Islet precursor cell (in vitro differentiated cells): Measurements from ENCODE around the gene LRRC53.
A peak's percentile ranks its signal among the peaks of the same experiment; 100 is the strongest.

Experiments
- DNase-seq: peaks from one replicate; pipeline ENCODE4 v3.0.0-alpha.2; 2018

Gene LRRC53

DNA sequence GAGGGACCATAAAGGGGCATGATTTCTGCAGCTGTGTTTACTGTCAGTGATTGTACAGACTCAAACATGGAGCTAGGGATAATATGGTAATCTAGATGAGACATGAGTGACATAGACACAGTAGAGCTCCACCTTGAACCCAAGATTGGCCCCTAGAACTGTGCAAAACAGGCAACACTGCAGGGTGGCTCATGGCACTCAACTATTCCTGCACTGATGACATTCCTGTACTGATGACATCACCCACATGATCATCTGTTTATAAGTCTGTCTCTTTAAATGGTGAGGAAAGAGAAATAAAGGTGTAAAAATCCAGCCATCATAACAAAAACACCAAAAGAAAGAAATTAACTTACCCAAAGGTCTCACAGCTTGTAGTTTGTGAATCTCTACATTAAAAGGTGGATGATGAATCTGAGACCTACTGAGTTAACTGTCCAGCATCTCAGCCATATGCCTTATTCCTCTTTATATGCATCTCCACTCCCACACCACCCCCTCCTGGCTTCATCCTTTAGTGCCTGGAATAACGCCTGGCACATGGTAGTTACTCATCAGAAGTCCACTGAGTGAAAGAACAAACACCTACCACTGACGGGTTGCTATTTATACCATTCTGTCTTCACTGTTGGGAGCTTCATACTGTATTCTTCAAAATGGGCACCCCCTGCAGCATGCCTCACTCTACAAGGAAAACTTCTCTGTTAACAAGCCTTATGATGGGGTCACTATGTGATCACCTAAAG, at the start of gene LRRC53:
LRRC53 (minus strand) TSS at position 442 of the 746 bp plus-strand sequence. CDS start 29,262 bp downstream, outside the sequence.
- no peak for DNase-seq

DNA sequence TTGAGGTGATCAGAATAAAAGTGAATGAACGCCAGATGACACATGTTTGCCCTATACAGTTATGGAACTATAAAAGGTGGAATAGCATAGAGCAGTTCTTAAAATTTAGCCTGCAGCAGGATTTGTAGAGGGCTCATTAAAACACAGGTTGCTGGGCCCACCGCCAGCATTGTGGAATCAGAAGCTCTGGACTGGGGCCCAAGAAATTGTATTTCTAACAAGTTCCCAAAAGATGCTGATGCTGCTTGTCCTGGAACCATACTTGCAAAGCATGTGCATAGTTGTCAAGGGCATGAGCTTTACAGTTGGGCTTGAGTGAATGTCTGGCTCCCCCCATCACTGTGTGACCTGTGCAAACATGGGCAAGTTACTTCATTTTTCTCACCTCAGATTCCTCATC, 37.5 kb upstream of the LRRC53 start:
- DNase-seq: no peak

DNA sequence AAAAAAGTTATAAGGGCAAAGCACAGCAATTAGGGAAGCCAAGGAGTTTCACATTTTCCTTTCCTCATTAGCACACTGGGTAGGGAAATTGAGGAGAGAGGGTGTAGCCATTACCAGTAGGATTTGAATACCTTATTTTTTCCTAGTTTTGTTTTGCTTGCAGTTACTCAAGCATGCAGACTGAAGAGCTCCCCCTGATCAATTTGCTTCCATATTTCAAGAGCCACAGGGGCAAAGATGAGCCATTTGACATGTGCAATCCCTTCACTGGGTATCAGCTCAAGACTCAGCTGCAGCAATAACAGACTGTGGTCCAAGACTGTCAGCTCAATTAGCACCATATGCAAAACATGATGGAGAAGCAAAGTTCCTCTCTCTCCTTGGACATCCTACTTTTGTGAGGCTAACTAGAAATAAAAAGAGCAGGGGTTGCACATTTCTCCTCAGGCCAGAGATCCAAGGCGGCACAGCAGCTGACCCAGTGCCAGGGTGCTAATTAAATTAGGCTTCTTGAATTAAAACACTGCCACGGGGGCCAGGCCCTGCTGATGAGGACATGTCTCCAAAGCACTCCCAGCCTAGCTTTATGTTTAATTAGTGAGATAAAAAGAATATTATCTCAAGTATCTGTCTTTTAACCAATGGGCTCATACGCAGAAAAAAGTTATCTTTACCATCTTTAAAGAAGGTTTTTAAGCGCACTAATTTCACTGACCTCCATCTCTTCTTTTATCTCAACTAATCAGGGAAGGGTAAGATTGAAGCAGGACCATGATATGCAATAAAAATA, 36.7 kb upstream of the LRRC53 start:
- DNase-seq: no peak

DNA sequence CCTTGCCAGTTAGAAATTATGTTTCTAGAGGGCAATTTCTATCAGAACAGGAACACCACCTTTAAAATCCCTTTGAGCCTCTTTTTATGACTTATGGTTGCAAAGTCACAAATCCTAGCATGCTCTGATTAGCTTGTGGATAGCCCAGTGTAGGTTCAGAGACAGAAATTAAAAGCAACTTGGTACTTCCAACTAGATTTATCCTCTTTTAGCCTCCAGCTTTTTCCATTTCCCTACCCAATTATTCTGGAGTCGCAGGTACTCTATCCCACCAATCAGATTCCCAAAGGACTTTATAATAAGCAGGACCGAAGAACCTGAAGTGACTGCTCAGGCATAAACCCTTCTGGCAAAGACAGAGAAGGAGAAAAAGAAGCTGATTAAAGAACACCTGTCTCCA, 33.4 kb upstream of the LRRC53 start:
- DNase-seq: no peak

DNA sequence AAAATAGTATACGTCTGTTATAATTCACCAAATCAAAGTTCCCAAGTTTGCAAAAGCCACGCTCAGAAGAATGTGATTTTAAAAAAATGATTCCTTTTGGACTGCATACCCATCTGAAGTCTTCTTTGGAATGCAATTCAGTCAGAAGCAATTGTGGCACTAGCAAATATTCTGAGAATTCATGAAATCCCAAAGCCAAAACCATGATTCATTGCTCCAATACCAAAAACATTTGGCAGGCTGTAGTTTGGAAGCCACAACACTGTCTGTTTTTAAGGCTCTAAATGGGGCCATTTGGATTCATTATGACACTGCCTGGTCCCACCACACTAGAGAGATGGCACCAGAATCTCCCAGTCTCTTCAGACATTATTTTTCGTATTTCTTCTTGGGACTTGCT, 21.8 kb upstream of the LRRC53 start:
- DNase-seq: peak; percentile 57

DNA sequence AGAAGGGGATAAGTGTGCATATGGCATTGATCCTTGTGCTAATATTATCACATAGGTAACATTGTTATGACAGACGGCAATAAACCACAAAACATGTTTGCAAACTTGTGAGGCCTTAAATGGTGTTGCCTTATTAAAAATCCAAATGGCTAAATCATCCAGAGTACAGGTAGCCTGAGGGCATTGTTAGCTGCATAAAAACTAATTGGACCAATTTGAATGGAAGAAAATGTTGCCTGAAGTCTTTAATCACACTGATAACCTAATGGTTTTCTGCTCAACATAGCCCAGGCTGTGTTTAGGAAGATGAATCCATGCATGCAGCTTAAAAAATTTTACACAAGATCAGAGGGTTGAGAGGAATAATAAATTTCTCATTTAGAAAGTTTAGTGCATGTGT, 19.4 kb upstream of the LRRC53 start:
- DNase-seq: no peak

DNA sequence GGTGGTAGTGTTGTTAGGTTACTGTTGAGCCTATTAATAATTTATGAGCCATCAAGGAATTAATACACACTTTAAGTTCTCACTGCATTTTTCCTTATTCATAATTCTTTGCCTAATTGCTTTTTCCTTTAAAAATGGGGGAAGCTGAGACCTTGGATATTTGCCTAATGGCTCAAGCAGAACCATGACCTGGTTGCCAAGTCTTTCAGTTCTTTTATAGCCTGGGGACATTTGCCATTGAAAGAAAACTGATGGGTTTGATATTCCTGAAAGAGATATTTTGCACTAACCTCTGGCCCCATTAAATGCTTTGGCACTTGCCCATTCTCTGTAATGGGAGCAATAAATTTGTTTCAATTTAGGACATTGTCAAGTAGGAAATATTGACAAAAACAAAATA, 18.5 kb upstream of the LRRC53 start:
- no peak for DNase-seq

- no peak for DNase-seq
Measured at GRCh38 chr1:74528123-74528522, 15.7 kb upstream of the LRRC53 start.

- no peak for DNase-seq
Measured at GRCh38 chr1:74526708-74527107, 14.3 kb upstream of the LRRC53 start.

DNA sequence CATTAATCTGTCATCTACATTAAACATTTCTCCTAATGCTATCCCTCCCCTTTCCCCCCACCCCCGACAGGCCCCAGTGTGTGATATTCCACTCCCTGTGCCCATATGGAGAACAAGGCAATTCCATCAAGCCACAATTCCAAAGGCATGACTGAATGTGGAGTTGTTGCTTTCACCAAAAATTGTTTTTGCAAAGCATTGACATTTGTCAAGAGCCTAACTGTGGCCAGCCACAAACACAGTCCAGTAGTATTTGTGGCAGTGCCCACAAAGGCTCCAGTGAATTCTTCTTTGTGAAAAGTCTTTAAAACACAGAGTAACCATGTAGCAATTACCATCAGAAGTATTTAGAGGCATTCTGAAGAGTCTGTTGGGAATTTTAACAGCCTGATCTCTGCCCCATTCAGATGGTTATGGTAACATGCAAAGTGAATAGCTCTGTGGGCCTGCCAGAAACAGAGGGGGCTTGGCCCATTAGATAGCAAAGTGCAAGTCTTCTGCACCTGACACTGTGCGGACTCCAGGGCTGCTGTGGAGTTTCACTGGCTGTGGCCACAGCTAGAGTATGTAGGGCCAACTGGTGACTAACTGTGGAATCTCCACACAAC, 11.6 kb upstream of the LRRC53 start:
- DNase-seq: peak; percentile 76

- DNase-seq: peak; percentile 92
Measured at GRCh38 chr1:74522148-74522547, 9.7 kb upstream of the LRRC53 start.

DNA sequence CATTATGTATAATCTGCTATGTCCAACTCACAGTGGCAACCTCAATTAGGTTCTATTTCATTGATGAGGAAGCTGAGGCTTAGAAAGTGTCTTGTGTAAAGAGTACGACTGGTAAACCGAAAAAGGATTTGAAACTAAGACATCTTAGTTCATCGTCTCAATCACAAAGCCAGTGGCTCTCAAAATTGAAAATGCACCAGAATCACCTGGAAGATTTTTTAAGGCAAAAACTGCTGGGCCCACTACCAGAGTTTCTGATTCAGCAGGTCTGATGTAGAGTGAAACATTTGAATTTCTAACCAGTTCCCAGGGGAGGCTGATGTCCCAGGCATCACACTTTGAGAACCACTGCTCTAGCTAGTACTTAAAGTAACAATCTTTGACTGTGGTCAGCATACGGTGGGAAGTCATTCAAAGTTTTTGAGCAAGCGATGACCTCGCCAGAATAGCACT, 5.2 kb upstream of the LRRC53 start:
- DNase-seq: peak; percentile 57

- no peak for DNase-seq
Measured at GRCh38 chr1:74513411-74514300, 1.2 kb upstream of the LRRC53 start.

- peak; percentile 61 for DNase-seq
Measured at GRCh38 chr1:74508449-74508848, 4.0 kb downstream of the LRRC53 start.

- no peak for DNase-seq
Measured at GRCh38 chr1:74505928-74506710, 6.3 kb downstream of the LRRC53 start.

- DNase-seq: peak; percentile 61
Measured at GRCh38 chr1:74504933-74505512, 7.4 kb downstream of the LRRC53 start.

- DNase-seq: peak; percentile 86
Measured at GRCh38 chr1:74504125-74504932, 8.1 kb downstream of the LRRC53 start.

GRCh38 chr1:74502858-74503257, 9.6 kb downstream of the LRRC53 start:
- no peak for DNase-seq

DNA sequence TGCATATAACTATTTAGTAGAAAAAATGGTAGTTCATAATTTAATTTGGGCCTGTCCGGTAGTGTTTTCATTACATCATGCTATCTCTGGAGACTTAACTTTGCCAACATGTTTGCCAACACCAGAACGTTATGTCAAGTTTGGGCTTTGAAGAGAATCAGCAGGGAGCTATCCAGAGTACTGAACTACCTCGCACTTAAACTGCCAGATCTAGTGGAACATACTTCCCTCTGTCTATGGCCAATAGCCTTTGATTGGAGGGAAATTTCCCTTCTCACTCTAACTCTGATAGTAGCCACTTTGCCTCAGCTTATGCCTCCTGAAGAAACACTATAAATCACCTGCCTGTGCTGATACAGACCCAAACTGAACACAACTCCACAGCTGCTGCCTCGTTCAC, 10.0 kb downstream of the LRRC53 start:
- DNase-seq: peak; percentile 63

DNA sequence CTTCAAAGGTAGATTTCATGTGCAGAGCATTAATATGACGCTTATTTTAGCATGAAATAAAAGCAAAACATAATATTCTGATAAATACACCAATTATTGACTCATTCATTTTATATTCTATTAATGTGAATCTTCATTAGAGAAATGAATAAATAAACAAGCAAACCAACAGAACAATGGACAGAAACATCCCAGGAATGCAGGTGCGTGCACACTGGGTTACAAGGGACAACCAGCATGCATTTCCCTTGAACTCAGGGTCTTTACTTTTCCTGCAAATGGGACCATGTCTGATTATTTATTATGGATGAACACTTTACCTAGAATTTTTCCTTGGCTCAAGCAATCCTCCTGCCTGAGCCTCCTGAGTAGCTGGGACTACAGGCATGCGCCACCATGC, 13.5 kb downstream of the LRRC53 start:
- DNase-seq: no peak

DNA sequence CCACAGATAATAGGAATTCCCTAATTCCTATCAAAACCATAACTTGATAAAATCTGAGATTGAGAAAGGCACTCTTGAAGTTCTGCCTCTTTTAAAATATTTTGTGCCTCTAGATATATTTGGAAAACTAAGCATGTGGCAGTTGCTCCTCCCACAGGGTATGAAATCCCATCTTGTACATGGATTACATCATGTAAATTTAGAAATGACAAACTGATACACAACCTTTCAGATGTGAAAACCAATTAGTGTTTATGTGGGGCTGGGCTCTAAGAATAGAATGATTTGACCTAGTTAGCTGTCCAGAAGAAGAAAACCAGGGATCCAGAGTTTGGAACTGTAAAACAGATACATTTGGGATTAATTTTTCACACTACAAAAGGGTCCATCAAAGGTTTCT, 15.7 kb downstream of the LRRC53 start:
- DNase-seq: no peak
